GM12801 (cell line): Measurements from ENCODE around the gene CHRNB2.

Source experiments
- TF ChIP-seq, protein P1 (sequence below): IDR thresholded peaks from one replicate; pipeline ENCODE4 v1.5.1; 2011; ENCODE audit warnings: control low read depth; ENCODE audit not compliant: insufficient read length; ENCODE audit errors: extremely low read depth

CHRNB2 gene

GRCh38 chr1:154594811-154595210 lies 27.2 kb downstream of the CHRNB2 start:
- TF ChIP-seq, protein P1, sequence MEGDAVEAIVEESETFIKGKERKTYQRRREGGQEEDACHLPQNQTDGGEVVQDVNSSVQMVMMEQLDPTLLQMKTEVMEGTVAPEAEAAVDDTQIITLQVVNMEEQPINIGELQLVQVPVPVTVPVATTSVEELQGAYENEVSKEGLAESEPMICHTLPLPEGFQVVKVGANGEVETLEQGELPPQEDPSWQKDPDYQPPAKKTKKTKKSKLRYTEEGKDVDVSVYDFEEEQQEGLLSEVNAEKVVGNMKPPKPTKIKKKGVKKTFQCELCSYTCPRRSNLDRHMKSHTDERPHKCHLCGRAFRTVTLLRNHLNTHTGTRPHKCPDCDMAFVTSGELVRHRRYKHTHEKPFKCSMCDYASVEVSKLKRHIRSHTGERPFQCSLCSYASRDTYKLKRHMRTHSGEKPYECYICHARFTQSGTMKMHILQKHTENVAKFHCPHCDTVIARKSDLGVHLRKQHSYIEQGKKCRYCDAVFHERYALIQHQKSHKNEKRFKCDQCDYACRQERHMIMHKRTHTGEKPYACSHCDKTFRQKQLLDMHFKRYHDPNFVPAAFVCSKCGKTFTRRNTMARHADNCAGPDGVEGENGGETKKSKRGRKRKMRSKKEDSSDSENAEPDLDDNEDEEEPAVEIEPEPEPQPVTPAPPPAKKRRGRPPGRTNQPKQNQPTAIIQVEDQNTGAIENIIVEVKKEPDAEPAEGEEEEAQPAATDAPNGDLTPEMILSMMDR, result no peak

DNA sequence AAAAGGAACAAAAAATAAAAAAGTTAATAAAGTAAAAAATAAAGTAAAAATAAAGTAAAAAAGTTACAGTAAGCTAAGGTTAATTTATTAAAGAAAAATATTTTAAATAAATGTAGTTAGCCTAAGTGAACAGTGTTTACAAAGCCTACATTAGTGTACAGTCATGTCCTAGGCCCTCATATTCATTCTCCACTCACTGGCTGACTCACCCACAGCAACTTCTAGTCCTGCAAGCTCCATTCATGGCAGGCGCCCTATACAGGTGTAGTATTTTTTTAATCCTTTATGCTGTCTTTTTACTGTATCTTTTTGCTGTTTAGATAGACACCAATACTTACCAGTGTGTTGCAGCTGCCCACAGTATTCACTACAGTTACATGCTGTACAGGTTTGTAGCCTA lies 28.0 kb downstream of the CHRNB2 start:
- TF ChIP-seq, protein P1, result no peak

GRCh38 chr1:154598871-154599635 lies 31.5 kb downstream of the CHRNB2 start:
- TF ChIP-seq, protein P1, result no peak

GRCh38 chr1:154599658-154600057 lies 32.1 kb downstream of the CHRNB2 start:
- TF ChIP-seq, protein P1, result no peak

GRCh38 chr1:154603317-154603716 lies 35.7 kb downstream of the CHRNB2 start:
- TF ChIP-seq, protein P1, result no peak

DNA sequence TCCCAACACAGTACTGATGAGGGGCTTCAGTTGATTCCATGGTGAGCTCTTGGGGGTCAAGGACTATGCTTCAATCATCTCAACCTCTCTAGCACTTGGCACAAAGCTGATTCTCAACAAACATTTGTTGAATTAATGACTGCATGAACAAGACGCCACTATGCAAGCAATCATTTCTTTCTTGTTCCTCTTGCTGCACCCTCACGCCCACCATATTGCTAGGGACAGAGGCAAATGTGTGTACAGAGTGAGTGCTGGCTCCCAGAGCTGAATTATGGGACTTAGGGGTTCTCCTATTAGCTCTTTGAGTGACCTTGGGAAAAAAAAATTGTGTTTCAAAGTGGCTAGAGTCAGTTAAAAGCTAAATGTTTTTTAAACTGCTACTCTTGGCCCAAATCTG lies 38.0 kb downstream of the CHRNB2 start:
- TF ChIP-seq, protein P1, result no peak

GRCh38 chr1:154607106-154607608 lies 39.6 kb downstream of the CHRNB2 start:
- TF ChIP-seq, protein P1, result no peak
